ENCODE measurements around the gene CLRN2. TPM values are rescaled to one million over a fixed set of nuclear protein-coding genes. Genes with fewer than 3 reads are reported as not detected.

Gene CLRN2
- polyA plus RNA-seq (2013, experiment 1 of 2; ENCODE audit: insufficient read length): not detected
- polyA plus RNA-seq (2013, experiment 2 of 2; ENCODE audit: insufficient read length): not detected

GRCh38 chr4:17514865-17515264 is at the start of gene CLRN2:
CLRN2 (plus strand) TSS chr4:17515165; CDS start chr4:17515267, 102 bp downstream.
- no peak for DNase-seq

- DNase-seq: peak; percentile 47
Observed at GRCh38 chr4:17468619-17469221, 46.2 kb upstream of the CLRN2 start.

GRCh38 chr4:17469931-17470674 is 44.9 kb upstream of the CLRN2 start:
- DNase-seq: no peak

GRCh38 chr4:17475481-17475880 is 39.5 kb upstream of the CLRN2 start:
- peak; percentile 56 for DNase-seq

- DNase-seq: no peak
Observed at GRCh38 chr4:17476853-17477252, 38.1 kb upstream of the CLRN2 start.

- no peak for DNase-seq
Observed at GRCh38 chr4:17477774-17478472, 37.0 kb upstream of the CLRN2 start.

- DNase-seq: no peak
Observed at GRCh38 chr4:17480210-17480927, 34.6 kb upstream of the CLRN2 start.

- no peak for DNase-seq
Observed at GRCh38 chr4:17480955-17481354, 34.0 kb upstream of the CLRN2 start.

GRCh38 chr4:17482716-17483115 is 32.2 kb upstream of the CLRN2 start:
- DNase-seq: no peak

GRCh38 chr4:17489123-17489522 is 25.8 kb upstream of the CLRN2 start:
- no peak for DNase-seq

GRCh38 chr4:17489721-17490120 is 25.2 kb upstream of the CLRN2 start:
- DNase-seq: no peak

GRCh38 chr4:17490575-17491059 is 24.3 kb upstream of the CLRN2 start:
- no peak for DNase-seq

GRCh38 chr4:17491196-17491595 is 23.8 kb upstream of the CLRN2 start:
- no peak for DNase-seq

- peak; percentile 12 for DNase-seq
Observed at GRCh38 chr4:17492058-17492741, 22.8 kb upstream of the CLRN2 start.

GRCh38 chr4:17492876-17493275 is 22.1 kb upstream of the CLRN2 start:
- DNase-seq: no peak

- DNase-seq: no peak
Observed at GRCh38 chr4:17493619-17494018, 21.3 kb upstream of the CLRN2 start.

GRCh38 chr4:17494258-17495190 is 20.4 kb upstream of the CLRN2 start:
- peak; percentile 69 for DNase-seq

GRCh38 chr4:17497890-17498523 is 17.0 kb upstream of the CLRN2 start:
- no peak for DNase-seq

- no peak for DNase-seq
Observed at GRCh38 chr4:17500574-17500973, 14.4 kb upstream of the CLRN2 start.

- peak; percentile 14 for DNase-seq
Observed at GRCh38 chr4:17502756-17503155, 12.2 kb upstream of the CLRN2 start.
